ENCODE data around the gene AZGP1. TPM values are rescaled to one million over a fixed set of nuclear protein-coding genes. Genes with fewer than 3 reads are reported as not detected.
"Not testable (repeated sequence)": the region's sequence is repeated elsewhere in the genome, so short reads cannot be mapped to it uniquely, and the experiment has no call there.

Gene AZGP1
- total RNA-seq, 2 donors from 2014 or later: not detected

DNA sequence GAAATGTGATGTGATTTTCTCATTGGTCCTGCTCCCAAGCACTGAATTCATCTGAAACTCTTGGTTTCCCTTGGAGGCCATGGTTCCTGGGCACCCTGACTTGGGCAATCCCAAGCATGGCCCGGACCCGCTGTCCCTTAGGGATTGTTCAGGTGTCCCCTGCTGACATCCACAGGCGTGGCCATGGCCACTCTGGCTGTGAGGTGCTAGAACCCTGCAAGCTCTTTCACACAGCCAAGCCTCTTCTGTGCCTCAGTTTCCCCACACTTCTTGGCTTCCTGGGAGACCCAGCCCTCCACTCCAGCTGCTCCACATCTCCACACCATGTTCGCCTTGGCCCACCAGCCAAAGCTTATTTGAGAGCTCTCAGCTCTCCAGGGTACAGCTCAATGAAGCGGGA is 12.0 kb upstream of the AZGP1 start:
- H3K36me3 ChIP-seq (ENCODE audit: control insufficient read depth, insufficient read depth, low read length): no peaks in the 10 kb centered on the region
- H3K27ac ChIP-seq (ENCODE audit: low read depth, low read length): no peak overlapping the region
- no peak overlapping the region for H3K9ac ChIP-seq (ENCODE audit: extremely low read depth, low read length, poor library complexity, severe bottlenecking)
- no peaks in the 10 kb centered on the region for H3K9me3 Mint-ChIP-seq
- no peaks in the 10 kb centered on the region for H3K36me3 Mint-ChIP-seq (ENCODE audit: low read depth)
- TF ChIP-seq, protein P1, sequence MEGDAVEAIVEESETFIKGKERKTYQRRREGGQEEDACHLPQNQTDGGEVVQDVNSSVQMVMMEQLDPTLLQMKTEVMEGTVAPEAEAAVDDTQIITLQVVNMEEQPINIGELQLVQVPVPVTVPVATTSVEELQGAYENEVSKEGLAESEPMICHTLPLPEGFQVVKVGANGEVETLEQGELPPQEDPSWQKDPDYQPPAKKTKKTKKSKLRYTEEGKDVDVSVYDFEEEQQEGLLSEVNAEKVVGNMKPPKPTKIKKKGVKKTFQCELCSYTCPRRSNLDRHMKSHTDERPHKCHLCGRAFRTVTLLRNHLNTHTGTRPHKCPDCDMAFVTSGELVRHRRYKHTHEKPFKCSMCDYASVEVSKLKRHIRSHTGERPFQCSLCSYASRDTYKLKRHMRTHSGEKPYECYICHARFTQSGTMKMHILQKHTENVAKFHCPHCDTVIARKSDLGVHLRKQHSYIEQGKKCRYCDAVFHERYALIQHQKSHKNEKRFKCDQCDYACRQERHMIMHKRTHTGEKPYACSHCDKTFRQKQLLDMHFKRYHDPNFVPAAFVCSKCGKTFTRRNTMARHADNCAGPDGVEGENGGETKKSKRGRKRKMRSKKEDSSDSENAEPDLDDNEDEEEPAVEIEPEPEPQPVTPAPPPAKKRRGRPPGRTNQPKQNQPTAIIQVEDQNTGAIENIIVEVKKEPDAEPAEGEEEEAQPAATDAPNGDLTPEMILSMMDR (conservative IDR thresholded peaks at IDR 0.05): no peak
- no peak overlapping the region for H3K4me3 ChIP-seq (ENCODE audit: low read length)
- H3K27me3 ChIP-seq (ENCODE audit: control insufficient read depth, insufficient read depth, low read length, poor library complexity, severe bottlenecking): peaks cover 20% of the 10 kb centered on the region
- WGBS, 2 experiments (ENCODE audit: insufficient coverage in 1 of 2, insufficient read length in 1 of 2): 74 to 78% methylated on average over 5 of the region's 5 CpGs
- H3K4me1 Mint-ChIP-seq: no peaks in the 10 kb centered on the region
- H3K4me3 Mint-ChIP-seq: no peak overlapping the region
- no peak overlapping the region for H3K27ac Mint-ChIP-seq
- H3K4me1 ChIP-seq (ENCODE audit: control insufficient read depth, insufficient read depth, low read length): no peaks in the 10 kb centered on the region
- no peak for DNase-seq
- no peaks in the 10 kb centered on the region for H3K9me3 ChIP-seq (ENCODE audit: control insufficient read depth, low read length)
- H3K27me3 Mint-ChIP-seq (ENCODE audit: insufficient read depth): peaks cover 15% of the 10 kb centered on the region

DNA sequence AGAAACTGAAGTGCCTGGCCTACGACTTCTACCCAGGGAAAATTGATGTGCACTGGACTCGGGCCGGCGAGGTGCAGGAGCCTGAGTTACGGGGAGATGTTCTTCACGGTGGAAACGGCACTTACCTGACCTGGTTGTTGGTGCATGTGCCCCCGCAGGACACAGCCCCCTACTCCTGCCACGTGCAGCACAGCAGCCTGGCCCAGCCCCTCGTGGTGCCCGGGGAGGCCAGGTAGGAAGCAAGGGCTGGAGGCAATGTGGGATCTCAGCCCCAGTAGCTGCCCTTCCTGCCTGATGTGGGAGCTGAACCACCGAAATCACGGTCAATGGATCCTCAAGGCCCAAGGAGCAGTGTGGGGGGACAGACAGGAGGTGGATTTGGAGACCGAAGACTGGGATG is 11.5 kb upstream of the AZGP1 start:
- peaks cover 20% of the 10 kb centered on the region for H3K27me3 Mint-ChIP-seq (ENCODE audit: insufficient read depth)
- H3K9me3 ChIP-seq (ENCODE audit: control insufficient read depth, low read length); H3K4me3 ChIP-seq (ENCODE audit: low read length); H3K4me1 ChIP-seq (ENCODE audit: control insufficient read depth, insufficient read depth, low read length); H3K9ac ChIP-seq (ENCODE audit: extremely low read depth, low read length, poor library complexity, severe bottlenecking); H3K27ac Mint-ChIP-seq; H3K9me3 Mint-ChIP-seq; H3K36me3 ChIP-seq (ENCODE audit: control insufficient read depth, insufficient read depth, low read length); H3K4me1 Mint-ChIP-seq; H3K36me3 Mint-ChIP-seq (ENCODE audit: low read depth); H3K4me3 Mint-ChIP-seq; DNase-seq; H3K27ac ChIP-seq (ENCODE audit: low read depth, low read length): not testable (repeated sequence)
- 90 to 94% methylated on average over 8 to 13 of the region's 14 CpGs for WGBS, 2 experiments (ENCODE audit: insufficient coverage in 1 of 2, insufficient read length in 1 of 2)
- H3K27me3 ChIP-seq (ENCODE audit: control insufficient read depth, insufficient read depth, low read length, poor library complexity, severe bottlenecking): peaks cover 20% of the 10 kb centered on the region

DNA sequence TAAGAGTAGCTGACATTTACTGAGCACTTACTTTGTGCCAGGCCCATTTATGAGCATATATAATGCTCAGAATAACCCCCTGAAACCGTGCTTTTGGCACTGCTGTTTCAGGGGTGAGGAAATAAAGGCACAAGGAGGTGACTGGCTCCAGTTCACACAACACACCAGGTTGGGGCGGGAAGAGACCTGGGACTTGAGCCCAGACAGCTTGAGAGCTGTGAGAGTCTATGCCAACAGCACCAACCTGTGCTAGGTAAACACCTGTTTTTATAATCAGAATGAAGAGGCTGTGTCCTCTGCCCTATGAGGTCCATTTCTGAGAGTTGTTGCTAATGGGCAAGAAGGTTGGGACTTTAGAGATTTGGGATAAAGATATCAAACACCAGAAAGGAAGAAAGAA is 8.8 kb upstream of the AZGP1 start:
- Histone ChIP-seq H3K36me3 (ENCODE audit: control insufficient read depth, insufficient read depth, low read length) (no peaks in the 10 kb centered on the region), H3K27me3 (ENCODE audit: control insufficient read depth, insufficient read depth, low read length, poor library complexity, severe bottlenecking) (peaks cover 11% of the 10 kb centered on the region), H3K4me3 (ENCODE audit: low read length) (no peak overlapping the region), H3K27ac (ENCODE audit: low read depth, low read length) (no peak overlapping the region), H3K9me3 (ENCODE audit: control insufficient read depth, low read length) (no peaks in the 10 kb centered on the region), H3K9ac (ENCODE audit: extremely low read depth, low read length, poor library complexity, severe bottlenecking) (no peak overlapping the region), H3K4me1 (ENCODE audit: control insufficient read depth, insufficient read depth, low read length) (no peaks in the 10 kb centered on the region)
- Mint-ChIP-seq H3K4me3 (no peak overlapping the region), H3K27me3 (ENCODE audit: insufficient read depth) (peaks cover 15% of the 10 kb centered on the region), H3K9me3 (no peaks in the 10 kb centered on the region), H3K27ac (no peak overlapping the region), H3K36me3 (ENCODE audit: low read depth) (no peaks in the 10 kb centered on the region), H3K4me1 (no peaks in the 10 kb centered on the region)
- TF ChIP-seq, protein P1 (conservative IDR thresholded peaks at IDR 0.05): no peak
- WGBS, 2 experiments (ENCODE audit: insufficient coverage in 1 of 2, insufficient read length in 1 of 2): 68 to 100% methylated on average over 1 to 2 of the region's 2 CpGs
- no peak for DNase-seq

DNA sequence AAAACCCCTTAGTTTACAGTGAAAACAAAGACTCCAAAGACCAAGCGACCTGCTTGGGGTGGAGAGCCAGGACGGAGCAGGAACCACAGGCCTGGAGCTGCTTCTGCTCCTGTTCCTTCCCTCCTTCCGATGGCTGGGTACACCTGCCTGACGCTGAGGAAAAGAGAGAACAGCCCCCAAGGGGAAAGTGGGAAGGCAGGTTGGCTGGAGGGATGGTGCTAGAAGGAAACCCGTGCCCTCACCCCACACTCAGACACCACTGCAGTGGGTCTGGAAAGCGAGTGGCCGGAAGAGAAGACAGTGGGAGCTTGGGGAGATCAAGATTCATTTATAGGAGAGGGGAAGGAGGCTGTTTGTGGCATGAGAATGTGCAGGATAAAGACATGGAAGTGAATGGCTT is 5.2 kb upstream of the AZGP1 start:
- not testable (repeated sequence) for H3K9ac ChIP-seq (ENCODE audit: extremely low read depth, low read length, poor library complexity, severe bottlenecking); H3K27me3 Mint-ChIP-seq (ENCODE audit: insufficient read depth); H3K4me3 Mint-ChIP-seq; H3K36me3 Mint-ChIP-seq (ENCODE audit: low read depth); H3K9me3 Mint-ChIP-seq; H3K27ac ChIP-seq (ENCODE audit: low read depth, low read length); H3K27ac Mint-ChIP-seq; H3K36me3 ChIP-seq (ENCODE audit: control insufficient read depth, insufficient read depth, low read length); H3K4me1 ChIP-seq (ENCODE audit: control insufficient read depth, insufficient read depth, low read length); H3K9me3 ChIP-seq (ENCODE audit: control insufficient read depth, low read length); H3K4me1 Mint-ChIP-seq; H3K4me3 ChIP-seq (ENCODE audit: low read length); DNase-seq
- peaks cover 11% of the 10 kb centered on the region for H3K27me3 ChIP-seq (ENCODE audit: control insufficient read depth, insufficient read depth, low read length, poor library complexity, severe bottlenecking)
- 85 to 88% methylated on average over 4 to 5 of the region's 7 CpGs for WGBS, 2 experiments (ENCODE audit: insufficient coverage in 1 of 2, insufficient read length in 1 of 2)

DNA sequence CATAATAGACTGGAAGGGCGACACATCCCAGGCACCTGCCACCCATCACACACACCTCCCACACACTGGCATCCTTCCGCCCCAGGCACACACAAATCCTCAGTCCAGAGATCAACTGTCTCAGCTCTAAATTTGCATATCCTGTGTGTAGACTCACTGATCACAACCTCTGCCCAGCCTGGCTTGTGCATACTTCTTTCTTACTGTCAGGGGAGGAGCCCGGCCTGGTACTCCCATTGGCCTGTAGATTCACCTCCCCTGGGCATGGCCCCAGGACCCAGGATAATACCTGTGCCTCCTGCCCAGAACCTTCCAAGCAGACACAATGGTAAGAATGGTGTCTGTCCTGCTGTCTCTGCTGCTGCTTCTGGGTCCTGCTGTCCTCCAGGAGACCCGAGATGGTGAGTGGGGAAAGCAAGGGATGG is 4.6 kb upstream of the AZGP1 start:
- H3K27ac Mint-ChIP-seq; H3K4me1 Mint-ChIP-seq; H3K27ac ChIP-seq (ENCODE audit: low read depth, low read length); H3K36me3 ChIP-seq (ENCODE audit: control insufficient read depth, insufficient read depth, low read length); DNase-seq; H3K9me3 ChIP-seq (ENCODE audit: control insufficient read depth, low read length); H3K4me3 Mint-ChIP-seq; H3K4me1 ChIP-seq (ENCODE audit: control insufficient read depth, insufficient read depth, low read length); H3K36me3 Mint-ChIP-seq (ENCODE audit: low read depth); H3K9me3 Mint-ChIP-seq; H3K4me3 ChIP-seq (ENCODE audit: low read length); H3K9ac ChIP-seq (ENCODE audit: extremely low read depth, low read length, poor library complexity, severe bottlenecking): not testable (repeated sequence)
- 62 to 83% methylated on average over 2 to 4 of the region's 4 CpGs for WGBS, 2 experiments (ENCODE audit: insufficient coverage in 1 of 2, insufficient read length in 1 of 2)
- H3K27me3 Mint-ChIP-seq (ENCODE audit: insufficient read depth): peaks cover 12% of the 10 kb centered on the region
- H3K27me3 ChIP-seq (ENCODE audit: control insufficient read depth, insufficient read depth, low read length, poor library complexity, severe bottlenecking): peaks cover 10% of the 10 kb centered on the region

Data from endodermal cell (in vitro differentiated cells).